Keratinocyte (primary cell): ENCODE data around the gene STK38. TPM values are rescaled to one million over a fixed set of nuclear protein-coding genes. Genes with fewer than 3 reads are reported as not detected.

Experiments used
- DNase-seq: peaks from one replicate; pipeline ENCODE4 v3.0.0-alpha.2; 2011; ENCODE audit warnings: low read depth, missing footprints, low spot score
- FAIRE-seq: peaks from 2 replicates; lab custom pipeline; 2011; peaks lifted over from hg19 to GRCh38; lab: Jason Lieb, UNC
- H2AFZ ChIP-seq: 2 replicates; pipeline ENCODE4 v1.6.0; 2012; ENCODE audit warnings: low read length, control low read depth, inconsistent platforms; ENCODE audit not compliant: control insufficient read depth
- H3K27ac ChIP-seq: 2 replicates; pipeline ENCODE4 v1.5.1; 2011; ENCODE audit warnings: low read length; ENCODE audit not compliant: control insufficient read depth, insufficient read depth
- H3K27me3 ChIP-seq: 3 replicates; pipeline ENCODE4 v1.6.0; 2011; ENCODE audit warnings: low read length; ENCODE audit not compliant: control insufficient read depth, insufficient read depth; ENCODE audit errors: extremely low read depth
- H3K36me3 ChIP-seq, 2 experiments: 2 replicates in 1 of 2; 3 replicates in 1 of 2; pipeline ENCODE4 v1.5.1; 2011; ENCODE audit warnings: low read length in 2 of 2, mild to moderate bottlenecking in 1 of 2; ENCODE audit not compliant: control insufficient read depth in 2 of 2, insufficient read depth in 2 of 2; ENCODE audit errors: extremely low read depth in 1 of 2
- H3K4me1 ChIP-seq: 3 replicates; pipeline ENCODE4 v1.5.1; 2011; ENCODE audit warnings: low read length; ENCODE audit not compliant: control insufficient read depth, insufficient read depth; ENCODE audit errors: extremely low read depth
- H3K4me2 ChIP-seq: 3 replicates; pipeline ENCODE4 v1.6.0; 2011; ENCODE audit warnings: low read depth, low read length; ENCODE audit not compliant: control insufficient read depth, insufficient read depth; ENCODE audit errors: extremely low read depth
- H3K4me3 ChIP-seq, 3 experiments: fragments of 200-600 bp in 1 of 3; sonication (generic) in 1 of 3; 2 replicates in 2 of 3; 3 replicates in 1 of 3; pipeline ENCODE4 v1.5.1; 2011 to 2016; ENCODE audit warnings: low read length in 3 of 3, mild to moderate bottlenecking in 3 of 3, control low read depth in 2 of 3, inconsistent platforms in 1 of 3, low read depth in 1 of 3, mixed read lengths in 1 of 3, mixed run types in 1 of 3, moderate library complexity in 1 of 3; ENCODE audit not compliant: control insufficient read depth in 2 of 3, insufficient read depth in 2 of 3; ENCODE audit errors: extremely low read depth in 1 of 3
- H3K79me2 ChIP-seq: 2 replicates; pipeline ENCODE4 v1.6.0; 2012; ENCODE audit warnings: low read length; ENCODE audit not compliant: control insufficient read depth, insufficient read depth
- H3K9ac ChIP-seq: 3 replicates; pipeline ENCODE4 v1.6.0; 2011; ENCODE audit warnings: low read length; ENCODE audit not compliant: control insufficient read depth, insufficient read depth; ENCODE audit errors: extremely low read depth
- H3K9me1 ChIP-seq: 3 replicates; pipeline ENCODE4 v1.6.0; 2011; ENCODE audit warnings: low read length; ENCODE audit not compliant: control insufficient read depth, insufficient read depth; ENCODE audit errors: extremely low read depth
- H3K9me3 ChIP-seq: 2 replicates; pipeline ENCODE4 v1.5.1; 2012; ENCODE audit warnings: low read depth, low read length; ENCODE audit not compliant: control insufficient read depth
- H4K20me1 ChIP-seq: 3 replicates; pipeline ENCODE4 v1.6.0; 2011; ENCODE audit warnings: low read length; ENCODE audit not compliant: control insufficient read depth, insufficient read depth; ENCODE audit errors: extremely low read depth
- EZH2 ChIP-seq: IDR thresholded peaks from one replicate; pipeline ENCODE4 v1.6.1; 2012; ENCODE audit warnings: inconsistent platforms, mild to moderate bottlenecking, low read length, moderate library complexity
- dilution Hi-C: fragments of 300-500 bp; cut with MboI; formaldehyde crosslinking; loops from one replicate; pipeline ENCODE4 v1.7.0; 2020; ENCODE audit warnings: low sequenced_read_pairs; ENCODE audit not compliant: extremely low pct_ligation_motif_present
- polyA plus RNA-seq, 5 experiments: library from polyadenylated mRNA; depleted of rRNA in 3 of 5; stranded (reverse) in 3 of 5; stranded (forward) in 1 of 5; unstranded in 1 of 5; fragments of >200 nt; gene quantifications; 1 replicate in 1 of 5; 2 replicates in 3 of 5; 3 replicates in 1 of 5; pipeline versions ENCODE4 v1.2.1 to v1.2.3, GENCODE V29; 2011 to 2012; ENCODE audit warnings: missing spikeins in 2 of 5, low read depth in 1 of 5, low replicate concordance in 1 of 5
- TF ChIP-seq, protein P1 (sequence below), 3 experiments: IDR thresholded peaks in 1 of 3; conservative IDR thresholded peaks in 1 of 3; optimal IDR thresholded peaks in 1 of 3; 2 replicates in 2 of 3; 3 replicates in 1 of 3; pipeline versions ENCODE3 to v1.5.1; 2011; ENCODE audit warnings: low read length in 3 of 3, mild to moderate bottlenecking in 3 of 3, moderate library complexity in 2 of 3, control low read depth in 1 of 3, inconsistent platforms in 1 of 3; ENCODE audit not compliant: insufficient read depth in 2 of 3; ENCODE audit errors: extremely low read depth in 1 of 3

STK38 gene
- polyA plus RNA-seq, 1 donor (not counting 4 experiments of a cell fraction or from before 2014, with no cell fraction given): 24.4 TPM

DNA sequence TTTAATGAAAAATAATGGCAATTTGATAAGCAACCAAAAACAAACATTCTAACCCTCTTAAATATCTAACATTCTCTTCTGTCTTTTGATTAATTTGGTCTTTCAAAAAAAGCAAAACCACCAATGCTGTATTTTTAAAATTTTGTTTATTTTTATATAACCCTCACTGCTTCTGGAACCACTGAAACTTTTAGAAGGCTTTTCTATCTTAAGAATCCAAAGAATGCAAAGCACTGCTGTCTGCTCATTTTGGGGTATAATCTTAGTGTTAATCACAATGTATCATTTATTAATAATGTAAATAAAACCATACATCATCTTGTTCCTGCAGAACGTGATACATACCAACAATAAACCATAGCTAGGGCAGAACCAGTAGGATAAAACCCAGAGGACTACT is 14.0 kb downstream of the STK38 start:
- H2AFZ ChIP-seq: no peak overlapping the region
- peaks cover 2% of the 10 kb centered on the region for H3K4me1 ChIP-seq
- no peak overlapping the region for H3K4me2 ChIP-seq
- no peaks in the 10 kb centered on the region for H4K20me1 ChIP-seq
- dilution Hi-C loops: no loop called here
- no peak overlapping the region for H3K9ac ChIP-seq
- no peak for DNase-seq
- peaks cover 13% of the 10 kb centered on the region for H3K79me2 ChIP-seq
- no peak for FAIRE-seq
- no peaks in the 10 kb centered on the region for H3K9me1 ChIP-seq
- TF ChIP-seq, protein P1, sequence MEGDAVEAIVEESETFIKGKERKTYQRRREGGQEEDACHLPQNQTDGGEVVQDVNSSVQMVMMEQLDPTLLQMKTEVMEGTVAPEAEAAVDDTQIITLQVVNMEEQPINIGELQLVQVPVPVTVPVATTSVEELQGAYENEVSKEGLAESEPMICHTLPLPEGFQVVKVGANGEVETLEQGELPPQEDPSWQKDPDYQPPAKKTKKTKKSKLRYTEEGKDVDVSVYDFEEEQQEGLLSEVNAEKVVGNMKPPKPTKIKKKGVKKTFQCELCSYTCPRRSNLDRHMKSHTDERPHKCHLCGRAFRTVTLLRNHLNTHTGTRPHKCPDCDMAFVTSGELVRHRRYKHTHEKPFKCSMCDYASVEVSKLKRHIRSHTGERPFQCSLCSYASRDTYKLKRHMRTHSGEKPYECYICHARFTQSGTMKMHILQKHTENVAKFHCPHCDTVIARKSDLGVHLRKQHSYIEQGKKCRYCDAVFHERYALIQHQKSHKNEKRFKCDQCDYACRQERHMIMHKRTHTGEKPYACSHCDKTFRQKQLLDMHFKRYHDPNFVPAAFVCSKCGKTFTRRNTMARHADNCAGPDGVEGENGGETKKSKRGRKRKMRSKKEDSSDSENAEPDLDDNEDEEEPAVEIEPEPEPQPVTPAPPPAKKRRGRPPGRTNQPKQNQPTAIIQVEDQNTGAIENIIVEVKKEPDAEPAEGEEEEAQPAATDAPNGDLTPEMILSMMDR (optimal IDR thresholded peaks at IDR 0.05 in 1 of 3, IDR thresholded peaks at IDR 0.05 in 1 of 3, conservative IDR thresholded peaks at IDR 0.05 in 1 of 3; ENCODE audit: extremely low read depth in 1 of 3, insufficient read depth in 2 of 3, low read length in 3 of 3): no peak
- no peak for TF ChIP-seq EZH2
- no peak overlapping the region for H3K27ac ChIP-seq
- no peak overlapping the region for H3K4me3 ChIP-seq
- H3K36me3 ChIP-seq: peaks cover 3 to 5% of the 10 kb centered on the region in 2 experiments
- H3K27me3 ChIP-seq: no peaks in the 10 kb centered on the region
- H3K9me3 ChIP-seq: no peaks in the 10 kb centered on the region

DNA sequence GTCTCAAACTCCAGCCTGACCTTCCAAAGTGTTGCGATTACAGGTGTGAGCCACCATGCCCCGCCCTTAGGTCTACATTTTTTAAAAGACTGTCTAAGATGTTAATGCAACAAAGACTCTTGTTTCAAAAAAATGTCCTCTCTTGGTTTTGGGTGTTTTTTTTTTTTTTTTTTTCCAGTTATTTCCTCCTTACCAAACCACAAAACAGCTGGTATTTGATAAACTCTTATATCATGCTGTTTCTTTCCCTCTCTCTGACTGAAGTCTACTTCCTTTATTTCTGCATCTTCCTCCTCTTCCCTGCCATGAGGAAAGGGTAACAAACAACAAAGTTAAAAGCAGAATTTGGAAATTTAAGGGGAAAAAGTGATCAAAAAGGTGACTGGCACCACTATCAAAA is 21.2 kb downstream of the STK38 start:
- no peaks in the 10 kb centered on the region for H4K20me1 ChIP-seq
- DNase-seq (no peak), FAIRE-seq (no peak)
- H3K79me2 ChIP-seq: peaks cover 4% of the 10 kb centered on the region
- H3K4me1 ChIP-seq: peaks cover 13% of the 10 kb centered on the region
- H3K36me3 ChIP-seq: peaks cover 5 to 13% of the 10 kb centered on the region in 2 experiments
- no peak overlapping the region for H3K27ac ChIP-seq
- H3K4me3 ChIP-seq: no peak overlapping the region
- no peak overlapping the region for H2AFZ ChIP-seq
- dilution Hi-C loops: no loop called here
- no peaks in the 10 kb centered on the region for H3K9me3 ChIP-seq
- no peak overlapping the region for H3K4me2 ChIP-seq
- H3K27me3 ChIP-seq: no peaks in the 10 kb centered on the region
- no peak overlapping the region for H3K9ac ChIP-seq
- TF ChIP-seq EZH2: no peak
- TF ChIP-seq, protein P1 (optimal IDR thresholded peaks at IDR 0.05 in 1 of 3, IDR thresholded peaks at IDR 0.05 in 1 of 3, conservative IDR thresholded peaks at IDR 0.05 in 1 of 3; ENCODE audit: extremely low read depth in 1 of 3, insufficient read depth in 2 of 3, low read length in 3 of 3): no peak
- H3K9me1 ChIP-seq: no peaks in the 10 kb centered on the region
